ENCODE data around the gene FAAH2. TPM values are rescaled to one million over a fixed set of nuclear protein-coding genes. Genes with fewer than 3 reads are reported as not detected.
"Not testable (repeated sequence)": the region's sequence is repeated elsewhere in the genome, so short reads cannot be mapped to it uniquely, and the experiment has no call there.

Gene FAAH2
- total and polyA plus RNA-seq, 2 donors (not counting 3 experiments of a cell fraction or from before 2014, with no cell fraction given) = 0.06 to 0.15 TPM

- no peaks in the 10 kb centered on the region for H3K9me1 ChIP-seq (replicated peaks; ENCODE audit: control insufficient read depth, extremely low read depth, insufficient read depth, low read length)
- H3K79me2 ChIP-seq (ENCODE audit: control insufficient read depth, insufficient read depth, low read length) = no peaks in the 10 kb centered on the region
- DNase-seq (ENCODE audit: low read depth, low spot score) (no peak), FAIRE-seq (no peak)
- H3K36me3 ChIP-seq (ENCODE audit: control insufficient read depth in 2 of 2, extremely low read depth in 1 of 2, insufficient read depth in 2 of 2, low read length in 2 of 2) = no peaks in the 10 kb centered on the region
- POLR2A ChIA-PET = no interaction called here
- no peak overlapping the region for H3K4me2 ChIP-seq (ENCODE audit: insufficient read depth, low read length)
- no peak overlapping the region for H3K4me3 ChIP-seq (replicated peaks in 1 of 3; ENCODE audit: insufficient read depth in 1 of 3, low read depth in 1 of 3, low read length in 3 of 3)
- intact Hi-C loops (cut with micrococcal nuclease) (no loop called here), dilution Hi-C loops (cut with MboI; ENCODE audit: extremely low pct_ligation_motif_present, low sequenced_read_pairs) (no loop called here)
- no peak for TF ChIP-seq CTCF (IDR thresholded peaks at IDR 0.05; ENCODE audit: extremely low read depth in 1 of 2, insufficient read depth in 1 of 2, low read depth in 1 of 2, low read length in 2 of 2)
- TF ChIP-seq EZH2 (IDR thresholded peaks at IDR 0.05; ENCODE audit: borderline replicate concordance, low read depth, low read length, severe bottlenecking) = no peak
- TF ChIP-seq MAX (IDR thresholded peaks at IDR 0.05; ENCODE audit: insufficient read depth, insufficient read length) = no peak
- no peak for TF ChIP-seq JUN (IDR thresholded peaks at IDR 0.05; ENCODE audit: borderline replicate concordance, insufficient read depth, insufficient read length, low read depth)
- no peak for TF ChIP-seq POLR2A (IDR thresholded peaks at IDR 0.05; ENCODE audit: low read depth, low read length)
- TF ChIP-seq MYC (IDR thresholded peaks at IDR 0.05; ENCODE audit: low read depth, low read length) = no peak
- no peak for TF ChIP-seq GATA2 (IDR thresholded peaks at IDR 0.05; ENCODE audit: insufficient read depth, insufficient read length, low read depth, low read length)
- TF ChIP-seq POLR2AphosphoS5 (IDR thresholded peaks at IDR 0.05; ENCODE audit: insufficient read depth, low read depth, low read length) = no peak
- no peak for TF ChIP-seq FOS (IDR thresholded peaks at IDR 0.05; ENCODE audit: borderline replicate concordance, insufficient read depth, low read length)
- H2AFZ ChIP-seq (ENCODE audit: low read depth, low read length) = no peak overlapping the region
- no peaks in the 10 kb centered on the region for H3K27me3 ChIP-seq (ENCODE audit: control insufficient read depth in 2 of 2, insufficient read depth in 2 of 2, low read length in 2 of 2)
- H3K9ac ChIP-seq (replicated peaks; ENCODE audit: extremely low read depth, insufficient read depth, low read length) = no peak overlapping the region
- no peak overlapping the region for H3K27ac ChIP-seq (ENCODE audit: insufficient read depth, low read depth, low read length)
- no peaks in the 10 kb centered on the region for H3K9me3 ChIP-seq (replicated peaks; ENCODE audit: control insufficient read depth, insufficient read depth, low read length)
- H3K4me1 ChIP-seq (ENCODE audit: control insufficient read depth, extremely low read depth, insufficient read depth, low read length) = no peaks in the 10 kb centered on the region
- no TSS peak for BruUV-seq (replicated peaks)
- CTCF ChIA-PET = no interaction called here
- H4K20me1 ChIP-seq (replicated peaks; ENCODE audit: control insufficient read depth, extremely low read depth, insufficient read depth, low read length) = no peaks in the 10 kb centered on the region
Observed at GRCh38 chrX:57380026-57380796, 93.7 kb downstream of the FAAH2 start.

GRCh38 chrX:57394162-57394561 lies 107.7 kb downstream of the FAAH2 start:
- BruUV-seq (replicated peaks); intact Hi-C loops (cut with micrococcal nuclease): not testable (repeated sequence)

GRCh38 chrX:57403191-57403590 lies 116.7 kb downstream of the FAAH2 start:
- H3K9me1 ChIP-seq (replicated peaks; ENCODE audit: control insufficient read depth, extremely low read depth, insufficient read depth, low read length); intact Hi-C loops (cut with micrococcal nuclease); H4K20me1 ChIP-seq (replicated peaks; ENCODE audit: control insufficient read depth, extremely low read depth, insufficient read depth, low read length); dilution Hi-C loops (cut with MboI; ENCODE audit: extremely low pct_ligation_motif_present, low sequenced_read_pairs); H3K9ac ChIP-seq (replicated peaks; ENCODE audit: extremely low read depth, insufficient read depth, low read length); H3K79me2 ChIP-seq (ENCODE audit: control insufficient read depth, insufficient read depth, low read length); H3K4me2 ChIP-seq (ENCODE audit: insufficient read depth, low read length); BruUV-seq (replicated peaks); CTCF ChIA-PET; POLR2A ChIA-PET; H3K27ac ChIP-seq (ENCODE audit: insufficient read depth, low read depth, low read length); H3K9me3 ChIP-seq (replicated peaks; ENCODE audit: control insufficient read depth, insufficient read depth, low read length); H3K27me3 ChIP-seq (ENCODE audit: control insufficient read depth in 2 of 2, insufficient read depth in 2 of 2, low read length in 2 of 2); DNase-seq (ENCODE audit: low read depth, low spot score); H3K4me1 ChIP-seq (ENCODE audit: control insufficient read depth, extremely low read depth, insufficient read depth, low read length); H3K4me3 ChIP-seq (replicated peaks in 1 of 3; ENCODE audit: insufficient read depth in 1 of 3, low read depth in 1 of 3, low read length in 3 of 3); H2AFZ ChIP-seq (ENCODE audit: low read depth, low read length); FAIRE-seq; H3K36me3 ChIP-seq (ENCODE audit: control insufficient read depth in 2 of 2, extremely low read depth in 1 of 2, insufficient read depth in 2 of 2, low read length in 2 of 2): not testable (repeated sequence)

More at GRCh38 chrX:57394162-57394561, 107.7 kb downstream of the FAAH2 start:
- H3K9me3 ChIP-seq (replicated peaks; ENCODE audit: control insufficient read depth, insufficient read depth, low read length); H3K4me1 ChIP-seq (ENCODE audit: control insufficient read depth, extremely low read depth, insufficient read depth, low read length); H3K27ac ChIP-seq (ENCODE audit: insufficient read depth, low read depth, low read length); CTCF ChIA-PET; H2AFZ ChIP-seq (ENCODE audit: low read depth, low read length); H3K36me3 ChIP-seq (ENCODE audit: control insufficient read depth in 2 of 2, extremely low read depth in 1 of 2, insufficient read depth in 2 of 2, low read length in 2 of 2); H3K9ac ChIP-seq (replicated peaks; ENCODE audit: extremely low read depth, insufficient read depth, low read length); H3K4me2 ChIP-seq (ENCODE audit: insufficient read depth, low read length); DNase-seq (ENCODE audit: low read depth, low spot score); dilution Hi-C loops (cut with MboI; ENCODE audit: extremely low pct_ligation_motif_present, low sequenced_read_pairs); H4K20me1 ChIP-seq (replicated peaks; ENCODE audit: control insufficient read depth, extremely low read depth, insufficient read depth, low read length); H3K27me3 ChIP-seq (ENCODE audit: control insufficient read depth in 2 of 2, insufficient read depth in 2 of 2, low read length in 2 of 2); H3K9me1 ChIP-seq (replicated peaks; ENCODE audit: control insufficient read depth, extremely low read depth, insufficient read depth, low read length); POLR2A ChIA-PET; H3K79me2 ChIP-seq (ENCODE audit: control insufficient read depth, insufficient read depth, low read length); H3K4me3 ChIP-seq (replicated peaks in 1 of 3; ENCODE audit: insufficient read depth in 1 of 3, low read depth in 1 of 3, low read length in 3 of 3); FAIRE-seq: not testable (repeated sequence)

Measured in endothelial cell of umbilical vein (primary cell).